GM18505 (cell line): ENCODE data around the gene IGSF22.

Experiments
- ATAC-seq: cut with Tn5 transposase; IDR thresholded peaks from one replicate; pipeline ENCODE4 v1.9.1; 2021; ENCODE audit not compliant: unreplicated experiment
- POLR2A ChIP-seq: IDR thresholded peaks from 4 replicates; pipeline ENCODE4 v1.6.1; 2011; ENCODE audit warnings: borderline replicate concordance; ENCODE audit not compliant: insufficient read depth, insufficient read length; ENCODE audit errors: extremely low read depth

The IGSF22 gene

GRCh38 chr11:18757811-18758210 lies 31.8 kb upstream of the IGSF22 start:
- ATAC-seq = no peak
- no peak for TF ChIP-seq POLR2A

GRCh38 chr11:18756889-18757288 lies 30.9 kb upstream of the IGSF22 start:
- TF ChIP-seq POLR2A = no peak
- no peak for ATAC-seq

GRCh38 chr11:18754308-18754707 lies 28.3 kb upstream of the IGSF22 start:
- ATAC-seq = no peak

GRCh38 chr11:18752502-18752901 lies 26.5 kb upstream of the IGSF22 start:
- TF ChIP-seq POLR2A = no peak
- ATAC-seq = no peak

More at GRCh38 chr11:18754308-18754707, 28.3 kb upstream of the IGSF22 start:
- no peak for TF ChIP-seq POLR2A

DNA sequence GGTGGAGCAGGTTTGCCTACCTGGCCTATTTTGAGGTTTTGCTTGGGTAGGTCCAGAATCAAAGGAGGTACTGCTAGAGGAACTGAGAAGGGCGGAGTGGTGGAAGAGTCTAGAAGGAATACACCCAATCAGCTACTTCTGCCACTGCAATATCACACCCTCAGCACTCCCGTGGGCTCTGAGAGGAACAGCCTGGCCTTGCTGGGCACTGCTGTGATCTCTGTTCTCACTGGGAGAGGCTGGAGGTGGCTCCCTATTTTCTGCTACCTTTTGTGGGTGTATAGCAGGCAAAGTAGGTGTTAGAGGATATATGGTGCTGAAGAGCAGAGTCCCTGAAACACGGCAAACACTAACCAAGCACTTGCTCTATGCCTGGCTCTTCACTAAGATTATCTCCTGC lies 25.0 kb upstream of the IGSF22 start:
- TF ChIP-seq POLR2A = no peak
- no peak for ATAC-seq

- ATAC-seq = no peak
- TF ChIP-seq POLR2A = no peak
These were observed 23.8 kb upstream of the IGSF22 start for GRCh38 chr11:18749681-18750319.

DNA sequence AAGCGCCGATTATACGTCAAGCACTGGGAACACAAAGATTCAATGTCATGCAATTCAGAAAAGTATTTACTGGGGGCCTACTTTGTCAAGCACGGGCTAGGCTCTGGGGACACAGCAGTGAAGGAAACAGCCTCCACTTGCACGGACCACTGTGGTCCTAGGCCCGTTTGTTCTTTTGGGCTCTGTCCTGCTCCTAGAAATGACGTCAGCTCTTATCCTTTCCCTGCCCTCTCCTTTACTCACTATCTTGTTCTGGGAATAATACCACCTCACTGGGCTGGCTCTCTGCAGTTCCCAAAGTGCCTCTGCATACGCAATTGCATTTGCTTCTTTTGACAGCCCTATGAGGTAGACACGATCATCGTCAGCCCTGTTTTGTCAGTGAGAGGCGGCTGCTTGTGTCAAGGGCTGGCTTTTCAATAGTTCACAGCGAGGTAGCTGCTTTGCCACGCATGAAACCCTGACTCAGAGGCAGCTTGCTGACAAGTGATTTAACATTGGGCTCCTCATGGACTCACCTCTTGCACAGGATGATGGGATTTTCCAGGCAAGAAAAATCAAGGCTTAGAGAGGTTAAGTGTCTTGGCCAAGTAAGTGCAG lies 22.9 kb upstream of the IGSF22 start:
- no peak for TF ChIP-seq POLR2A
- ATAC-seq = no peak

DNA sequence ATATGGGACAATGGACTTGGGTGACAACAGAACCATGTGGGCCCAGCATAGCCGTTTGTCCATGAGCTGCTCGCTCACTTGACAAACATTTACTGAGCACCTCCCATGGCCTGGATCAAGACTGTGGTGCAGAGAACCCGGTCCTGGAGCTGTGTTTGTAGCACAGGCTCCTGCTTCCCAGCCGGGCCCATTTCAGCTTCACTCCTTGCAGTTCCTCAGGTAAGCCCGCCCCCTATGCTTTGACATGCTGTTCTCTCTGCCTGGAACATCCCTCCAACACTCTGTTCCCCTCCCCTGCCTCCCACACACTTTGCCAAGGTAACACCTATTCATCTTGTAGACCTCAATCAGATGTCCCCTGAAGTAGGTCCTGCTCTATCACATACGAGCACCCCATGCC lies 19.3 kb upstream of the IGSF22 start:
- no peak for ATAC-seq
- TF ChIP-seq POLR2A = no peak

- no peak for TF ChIP-seq POLR2A
- no peak for ATAC-seq
These were observed 18.0 kb upstream of the IGSF22 start for GRCh38 chr11:18743900-18744514.

GRCh38 chr11:18743365-18743764 lies 17.4 kb upstream of the IGSF22 start:
- ATAC-seq = no peak
- no peak for TF ChIP-seq POLR2A

GRCh38 chr11:18741783-18742182 lies 15.8 kb upstream of the IGSF22 start:
- ATAC-seq = no peak
- TF ChIP-seq POLR2A = no peak

DNA sequence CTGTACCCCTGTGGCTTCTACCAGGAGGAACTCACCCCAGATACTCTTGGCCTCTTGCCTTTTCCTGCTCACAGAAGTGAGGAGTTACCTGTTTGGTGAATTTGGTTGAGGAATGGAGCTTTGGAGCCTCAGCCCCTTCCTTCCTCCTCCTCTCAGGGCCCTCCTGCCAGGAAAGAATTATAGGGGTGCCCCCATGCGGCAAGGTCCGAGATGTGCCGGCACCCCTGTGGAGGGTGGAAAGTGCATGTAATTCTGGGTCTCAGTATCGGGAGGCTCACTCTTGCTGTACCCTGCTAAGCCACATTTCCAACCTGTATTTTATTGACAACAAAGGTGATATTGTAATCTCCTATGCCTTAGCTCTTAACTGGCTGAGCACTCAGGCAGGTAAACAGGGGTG lies 13.7 kb upstream of the IGSF22 start:
- no peak for ATAC-seq
- TF ChIP-seq POLR2A = no peak

DNA sequence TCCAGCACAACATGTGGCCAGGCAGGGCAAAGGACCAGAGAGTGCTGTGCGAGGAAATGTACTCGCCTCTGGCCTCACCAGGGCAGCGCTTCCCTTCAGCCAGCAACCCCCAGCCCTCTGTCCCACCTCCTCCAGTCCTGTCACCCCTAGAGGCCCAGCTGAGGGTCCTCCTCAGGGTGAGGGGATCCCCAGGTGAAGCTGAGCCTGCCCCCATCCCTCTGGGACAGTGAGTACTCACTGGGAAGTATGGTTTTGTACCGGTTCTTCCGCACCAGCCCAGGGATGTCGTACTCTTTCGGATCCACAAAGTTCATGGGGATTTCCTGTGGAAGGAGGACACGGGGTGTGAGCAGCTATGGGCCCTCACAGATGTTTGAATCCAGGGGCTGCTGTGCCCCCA lies 11.7 kb upstream of the IGSF22 start:
- ATAC-seq = no peak
- no peak for TF ChIP-seq POLR2A

DNA sequence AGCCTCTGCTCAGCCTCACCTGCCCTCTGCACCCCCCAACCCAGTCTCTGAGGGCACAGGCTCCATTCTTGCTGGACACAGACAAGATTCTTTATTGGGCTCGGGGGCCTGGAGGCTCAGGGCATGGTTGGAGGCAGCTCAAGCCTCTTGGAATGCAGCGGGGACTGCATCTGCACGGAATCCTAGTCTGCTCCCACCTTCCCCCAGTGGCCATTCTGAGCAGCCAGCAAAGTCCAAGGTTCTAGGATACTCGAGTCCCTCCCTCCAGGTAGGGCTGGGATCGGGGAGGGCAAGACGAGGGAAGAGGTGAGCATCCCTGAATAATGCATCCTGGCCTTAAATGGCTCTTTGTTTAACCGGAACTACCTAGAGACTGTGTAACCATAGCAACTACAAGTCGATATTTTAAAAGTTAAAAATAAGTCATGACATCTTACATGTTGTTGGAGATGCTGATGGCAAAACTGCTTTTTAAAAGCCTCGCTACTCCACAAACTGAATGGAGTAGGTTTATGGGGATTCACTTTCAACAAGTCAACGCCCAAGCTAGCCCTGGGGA lies 10.7 kb upstream of the IGSF22 start:
- TF ChIP-seq POLR2A = no peak
- ATAC-seq = no peak
